NT2/D1 (cell line): Measurements from ENCODE around the gene KBTBD2.

ENCODE experiments used
- DNase-seq: peaks from one replicate; pipeline ENCODE4 v3.0.0-alpha.2; 2011; ENCODE audit warnings: low read depth, low spot score
- H3K27me3 ChIP-seq: 2 replicates; pipeline ENCODE4 v1.6.0; 2011; ENCODE audit warnings: mild to moderate bottlenecking; ENCODE audit not compliant: insufficient read length, insufficient read depth
- H3K36me3 ChIP-seq: 2 replicates; pipeline ENCODE4 v1.6.1; 2011; ENCODE audit warnings: mild to moderate bottlenecking, low read length, mixed read lengths; ENCODE audit not compliant: insufficient read depth, insufficient read length
- H3K4me1 ChIP-seq: 2 replicates; pipeline ENCODE4 v1.5.1; 2011; ENCODE audit not compliant: insufficient read depth, insufficient read length
- H3K4me3 ChIP-seq: 2 replicates; pipeline ENCODE4 v1.5.1; 2011; ENCODE audit warnings: low read depth; ENCODE audit not compliant: insufficient read length
- H3K9ac ChIP-seq: 2 replicates; pipeline ENCODE4 v1.6.0; 2011; ENCODE audit warnings: low read depth; ENCODE audit not compliant: insufficient read length
- H3K9me3 ChIP-seq: 2 replicates; pipeline ENCODE4 v1.5.1; 2011; ENCODE audit warnings: mild to moderate bottlenecking, low read length; ENCODE audit not compliant: insufficient read depth
- SUZ12 ChIP-seq: IDR thresholded peaks from 2 replicates; pipeline ENCODE4 v1.6.1; 2011; ENCODE audit not compliant: insufficient read length, insufficient read depth; ENCODE audit errors: extremely low read depth
- YY1 ChIP-seq: IDR thresholded peaks from 2 replicates; pipeline ENCODE4 v1.6.1; 2011; ENCODE audit not compliant: insufficient read length, insufficient read depth
- ZNF274 ChIP-seq: IDR thresholded peaks from 2 replicates; pipeline ENCODE4 v1.6.1; 2011; ENCODE audit warnings: mild to moderate bottlenecking, low read depth, low read length

KBTBD2 gene

DNA sequence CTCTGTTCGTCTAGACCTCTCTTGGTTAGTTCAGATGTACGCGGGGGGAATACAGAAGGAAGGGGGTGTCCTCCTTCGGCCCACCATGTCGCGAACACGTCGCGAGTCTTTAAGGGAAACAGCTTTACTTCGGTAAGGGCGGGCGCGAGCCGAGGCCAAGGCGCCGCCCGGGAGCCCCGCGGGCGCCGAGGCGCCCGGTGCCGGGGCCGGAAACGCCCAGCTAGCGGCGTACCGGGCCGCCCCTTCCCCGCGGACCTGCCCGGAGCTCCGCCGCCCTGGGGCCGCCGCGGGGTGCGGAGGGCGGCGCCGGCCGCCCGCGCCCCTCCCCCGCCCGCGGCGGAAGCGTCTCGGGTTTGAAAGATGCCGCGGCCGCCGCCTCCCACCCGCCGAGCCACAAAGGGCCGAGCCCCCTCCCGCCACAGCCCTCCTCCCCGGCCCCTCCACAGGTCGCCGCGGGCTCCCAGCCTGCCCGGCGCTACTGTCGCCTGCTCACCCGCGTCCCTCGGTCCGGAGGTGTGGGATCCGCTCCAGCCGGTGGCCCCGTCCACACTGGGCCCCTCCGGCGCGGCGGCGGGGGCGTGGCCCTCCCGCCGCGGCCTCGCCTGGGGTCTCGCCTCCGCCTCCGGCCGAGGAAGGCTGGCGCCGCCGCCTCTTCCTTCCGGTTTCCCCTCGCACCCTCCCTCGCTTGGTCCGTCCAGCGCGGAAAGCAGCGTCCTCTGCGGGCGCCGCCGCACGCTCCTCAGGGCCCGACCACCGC is at the start of gene KBTBD2:
Gene KBTBD2 (minus strand): TSS at position 718 of the 757 bp plus-strand sequence. CDS start 12,156 bp downstream, outside the sequence.
- Histone ChIP-seq H3K9me3 (no peaks in the 10 kb centered on the region), H3K4me1 (no peaks in the 10 kb centered on the region), H3K36me3 (no peaks in the 10 kb centered on the region), H3K9ac (peak within 1 kb of the TSS; percentile 89), H3K27me3 (peaks cover 7% of the 10 kb centered on the region), H3K4me3 (peak within 1 kb of the TSS; percentile 78)
- peak; percentile 83 for DNase-seq
- no peak for TF ChIP-seq ZNF274
- TF ChIP-seq SUZ12, result no peak

- Histone ChIP-seq H3K36me3 (peaks cover 6% of the 10 kb centered on the region), H3K4me1 (peaks cover 4% of the 10 kb centered on the region), H3K9ac (no peak overlapping the region), H3K27me3 (peaks cover 96% of the 10 kb centered on the region), H3K9me3 (peaks cover 14% of the 10 kb centered on the region), H3K4me3 (no peak overlapping the region)
- TF ChIP-seq YY1 (no peak), SUZ12 (no peak), ZNF274 (no peak)
- peak; percentile 79 for DNase-seq
Measured at GRCh38 chr7:32941181-32941580, 49.6 kb upstream of the KBTBD2 start.

GRCh38 chr7:32937344-32938174 is 46.0 kb upstream of the KBTBD2 start:
- DNase-seq, result no peak
- peaks cover 6% of the 10 kb centered on the region for H3K36me3 ChIP-seq
- no peak for TF ChIP-seq SUZ12
- peaks cover 4% of the 10 kb centered on the region for H3K4me1 ChIP-seq
- no peak overlapping the region for H3K9ac ChIP-seq
- no peaks in the 10 kb centered on the region for H3K9me3 ChIP-seq
- peaks cover 95% of the 10 kb centered on the region for H3K27me3 ChIP-seq
- H3K4me3 ChIP-seq, result no peak overlapping the region

- no peak overlapping the region for H3K4me3 ChIP-seq
- H3K9me3 ChIP-seq, result no peaks in the 10 kb centered on the region
- TF ChIP-seq ZNF274 (no peak), SUZ12 (no peak), YY1 (no peak)
- no peak overlapping the region for H3K9ac ChIP-seq
- H3K36me3 ChIP-seq, result peaks cover 6% of the 10 kb centered on the region
- peaks cover 94% of the 10 kb centered on the region for H3K27me3 ChIP-seq
- H3K4me1 ChIP-seq, result peaks cover under 1% of the 10 kb centered on the region
- no peak for DNase-seq
Measured at GRCh38 chr7:32936689-32937088, 45.1 kb upstream of the KBTBD2 start.

DNA sequence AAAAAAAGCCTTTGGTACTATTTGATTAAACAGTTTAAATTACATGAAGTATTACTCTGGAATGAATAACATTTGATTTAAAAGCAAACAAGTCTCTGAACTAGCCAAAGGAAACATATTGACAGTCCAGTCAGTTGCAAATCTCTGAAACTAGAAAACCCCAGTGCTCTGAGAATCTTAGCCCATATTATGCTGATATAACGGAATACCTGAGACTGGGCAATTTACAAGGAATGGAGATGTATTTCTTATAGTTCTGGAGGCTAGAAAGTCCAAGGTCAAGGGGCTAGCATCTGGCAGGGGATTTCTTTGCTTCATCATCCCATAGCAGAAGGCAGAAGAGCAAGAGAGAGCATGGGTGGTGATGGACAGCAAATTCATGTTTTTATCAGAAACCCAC is 44.0 kb upstream of the KBTBD2 start:
- Histone ChIP-seq H3K4me3 (no peak overlapping the region), H3K36me3 (peaks cover 6% of the 10 kb centered on the region), H3K9me3 (no peaks in the 10 kb centered on the region), H3K9ac (no peak overlapping the region), H3K4me1 (no peaks in the 10 kb centered on the region), H3K27me3 (peaks cover 98% of the 10 kb centered on the region)
- DNase-seq, result no peak
- TF ChIP-seq YY1, result no peak
- TF ChIP-seq SUZ12, result no peak
- TF ChIP-seq ZNF274, result no peak

DNA sequence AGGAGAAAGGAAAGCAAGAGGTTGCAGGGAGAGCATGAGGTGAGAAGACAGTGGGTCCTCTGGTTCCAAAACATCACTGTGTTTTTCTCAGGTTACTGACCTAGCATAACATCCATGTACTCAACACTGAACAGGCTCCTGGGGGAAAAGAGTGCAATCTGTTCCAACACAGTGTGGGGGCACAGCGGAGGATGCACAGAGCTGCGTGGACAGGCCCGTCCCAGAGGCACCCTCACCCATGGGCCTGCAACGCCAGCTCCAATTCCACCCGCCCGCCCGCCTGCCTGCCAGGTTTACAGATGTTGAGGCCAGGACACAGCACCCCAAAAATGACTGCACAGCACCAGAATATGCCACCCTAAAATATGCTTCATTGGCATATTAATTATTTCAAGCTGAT is 38.8 kb upstream of the KBTBD2 start:
- no peak overlapping the region for H3K9ac ChIP-seq
- no peak overlapping the region for H3K4me3 ChIP-seq
- DNase-seq, result no peak
- H3K27me3 ChIP-seq, result peaks cover 98% of the 10 kb centered on the region
- no peaks in the 10 kb centered on the region for H3K9me3 ChIP-seq
- TF ChIP-seq ZNF274, result no peak
- TF ChIP-seq YY1, result no peak
- TF ChIP-seq SUZ12, result no peak
- H3K4me1 ChIP-seq, result no peaks in the 10 kb centered on the region
- H3K36me3 ChIP-seq, result no peaks in the 10 kb centered on the region

GRCh38 chr7:32929430-32930143 is 38.0 kb upstream of the KBTBD2 start:
- no peak for DNase-seq
- TF ChIP-seq YY1, result no peak
- no peak for TF ChIP-seq ZNF274
- no peak for TF ChIP-seq SUZ12
- H3K4me1 ChIP-seq, result no peaks in the 10 kb centered on the region
- H3K4me3 ChIP-seq, result no peak overlapping the region
- peaks cover 99% of the 10 kb centered on the region for H3K27me3 ChIP-seq
- no peaks in the 10 kb centered on the region for H3K9me3 ChIP-seq
- H3K36me3 ChIP-seq, result no peaks in the 10 kb centered on the region
- H3K9ac ChIP-seq, result no peak overlapping the region
